HepG2 (cell line): ENCODE results near the gene RNF10. TPM values are rescaled to one million over a fixed set of nuclear protein-coding genes. Genes with fewer than 3 reads are reported as not detected.

ENCODE experiments used
- ATF7 ChIP-seq, 2 experiments: fragments of 450-650 bp in 1 of 2; sonication (generic) in 1 of 2; formaldehyde crosslinking in 1 of 2; IDR thresholded peaks; 2 replicates each; pipeline versions ENCODE4 v1.4.0 to v1.6.1; 2016 to 2020; ENCODE audit warnings: antibody characterized with exemption in 1 of 2, mild to moderate bottlenecking in 1 of 2, missing genetic modification reagents in 1 of 2
- HOXD1 ChIP-seq: sonication (generic); formaldehyde crosslinking; IDR thresholded peaks from 2 replicates; pipeline ENCODE4 v1.5.0; 2020; ENCODE audit warnings: missing genetic modification reagents
- KAT8 ChIP-seq: IDR thresholded peaks from 2 replicates; pipeline ENCODE4 v1.6.1; 2016; ENCODE audit warnings: missing genetic modification reagents, missing compliant biosample characterization
- KDM5A ChIP-seq: fragments of 200-600 bp; sonication (generic); IDR thresholded peaks from 2 replicates; pipeline ENCODE4 v1.7.0; 2018; ENCODE audit warnings: antibody characterized with exemption, mild to moderate bottlenecking, low read length, borderline replicate concordance
- KLF9 ChIP-seq: IDR thresholded peaks from 2 replicates; pipeline ENCODE4 v1.6.1; 2016; ENCODE audit warnings: low read depth
- MZF1 ChIP-seq: sonication (generic); formaldehyde crosslinking; IDR thresholded peaks from 2 replicates; pipeline ENCODE4 v1.8.1; 2023; ENCODE audit warnings: mild to moderate bottlenecking, missing genetic modification reagents, borderline replicate concordance
- RBM39 ChIP-seq: fragments of 200-400 bp; formaldehyde crosslinking; IDR thresholded peaks from one replicate; pipeline ENCODE4 v1.6.1; 2018; ENCODE audit warnings: antibody characterized with exemption, mild to moderate bottlenecking, low read depth, low read length; ENCODE audit not compliant: poor library complexity, severe bottlenecking
- SMAD1 ChIP-seq: sonication (generic); formaldehyde crosslinking; IDR thresholded peaks from 2 replicates; pipeline ENCODE4 v1.4.0; 2020; ENCODE audit warnings: missing genetic modification reagents, low read depth, mild to moderate bottlenecking, borderline replicate concordance
- SP2 ChIP-seq: sonication (generic); formaldehyde crosslinking; IDR thresholded peaks from 2 replicates; pipeline ENCODE4 v1.5.1; 2020; ENCODE audit warnings: mild to moderate bottlenecking, missing genetic modification reagents
- TFE3 ChIP-seq: IDR thresholded peaks from 2 replicates; pipeline ENCODE4 v1.6.1; 2016
- YY1 ChIP-seq: IDR thresholded peaks from 2 replicates; pipeline ENCODE4 v1.6.1; 2011; ENCODE audit warnings: low read length, low read depth, moderate library complexity, mild to moderate bottlenecking; ENCODE audit not compliant: insufficient read depth, insufficient replicate concordance
- ZFP36L1 ChIP-seq: sonication (generic); formaldehyde crosslinking; IDR thresholded peaks from 2 replicates; pipeline ENCODE4 v1.8.0; 2022; ENCODE audit warnings: mild to moderate bottlenecking, missing genetic modification reagents, moderate library complexity
- ZNF317 ChIP-seq: sonication (generic); formaldehyde crosslinking; IDR thresholded peaks from 2 replicates; pipeline ENCODE4 v1.5.0; 2020; ENCODE audit warnings: mild to moderate bottlenecking, missing genetic modification reagents
- ZNF33B ChIP-seq: sonication (generic); formaldehyde crosslinking; IDR thresholded peaks from 2 replicates; pipeline ENCODE4 v1.5.1; 2020; ENCODE audit warnings: mild to moderate bottlenecking, missing genetic modification reagents
- ZNF451 ChIP-seq: sonication (generic); formaldehyde crosslinking; IDR thresholded peaks from 2 replicates; pipeline ENCODE4 v1.5.0; 2020; ENCODE audit warnings: mild to moderate bottlenecking, missing genetic modification reagents
- ZNF580 ChIP-seq: IDR thresholded peaks from 2 replicates; pipeline ENCODE4 v1.6.1; 2016; ENCODE audit warnings: low read depth, borderline replicate concordance
- ZNF713 ChIP-seq: sonication (generic); formaldehyde crosslinking; IDR thresholded peaks from 2 replicates; pipeline ENCODE4 v1.4.0; 2020; ENCODE audit warnings: mild to moderate bottlenecking, missing genetic modification reagents
- polyA plus RNA-seq, 8 experiments: library from polyadenylated mRNA; depleted of rRNA in 3 of 8; stranded (reverse) in 7 of 8; unstranded in 1 of 8; fragments of >200 nt; fragmentation: Illumina TruSeq in 4 of 8; extraction: Trizol in 4 of 8; gene quantifications; 2 replicates each; pipeline versions ENCODE4 v1.2.1 to v1.2.3, GENCODE V29; 2011 to 2016; ENCODE audit warnings: low read depth in 4 of 8, missing spikeins in 1 of 8, mixed read lengths in 1 of 8; ENCODE audit not compliant: insufficient read depth in 1 of 8
- total RNA-seq, 5 experiments: library from RNA; depleted of rRNA; stranded (reverse); fragments of >200 nt; fragmentation: Illumina TruSeq; extraction: Trizol; gene quantifications; 2 replicates each; pipeline ENCODE4 v1.2.3, GENCODE V29; 2016; ENCODE audit warnings: low read depth in 1 of 5
- TF ChIP-seq, protein P1 (sequence below): sonication (generic); formaldehyde crosslinking; IDR thresholded peaks from 2 replicates; pipeline ENCODE4 v1.4.0; 2020; ENCODE audit warnings: missing genetic modification reagents, borderline replicate concordance
- TF ChIP-seq, protein P2 (sequence below): sonication (generic); formaldehyde crosslinking; IDR thresholded peaks from 2 replicates; pipeline ENCODE4 v1.8.1; 2023; ENCODE audit warnings: mild to moderate bottlenecking, missing genetic modification reagents

RNF10 gene
- total and polyA plus RNA-seq, 2 of the 13 experiments (the other 11 are each of a cell fraction or from before 2014, with no cell fraction given), result 62.5 to 88.0 TPM

DNA sequence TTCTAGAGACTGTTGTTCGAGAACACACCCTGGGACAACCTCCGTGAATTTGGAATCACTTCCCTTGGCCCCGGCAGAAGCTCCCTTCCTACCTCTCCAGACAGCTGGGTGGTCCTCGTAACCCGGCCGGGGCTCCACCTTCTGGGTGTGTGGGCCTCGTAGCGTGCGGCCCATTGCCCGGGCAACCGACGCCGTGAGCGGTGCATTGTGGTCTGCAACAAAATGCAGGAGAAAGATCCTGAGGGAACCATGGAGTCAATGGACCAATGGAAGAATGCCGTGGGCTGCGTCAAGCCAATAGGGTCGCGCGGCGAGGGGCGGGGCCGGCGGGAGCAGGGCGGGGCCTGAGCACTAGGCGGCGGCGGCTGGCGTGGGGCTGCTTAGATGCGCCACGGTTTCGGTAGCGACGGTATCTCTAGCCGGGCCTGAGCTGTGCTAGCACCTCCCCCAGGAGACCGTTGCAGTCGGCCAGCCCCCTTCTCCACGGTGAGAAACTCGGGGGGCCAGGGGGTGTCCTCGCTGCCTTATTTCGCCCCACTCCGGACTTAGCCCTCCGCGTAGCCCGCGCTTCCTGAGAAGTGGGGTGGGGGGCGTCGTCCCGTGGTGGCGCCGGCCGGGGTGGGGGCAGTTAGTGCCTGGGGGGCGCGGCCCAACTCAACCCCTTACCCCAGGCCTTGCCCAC is 38.3 kb upstream of the RNF10 start, which contains the start of gene DYNLL1 (continued):
- TF ChIP-seq SMAD1 (CRISPR knock-in tag) (no peak), TFE3 (CRISPR knock-in tag) (peak; percentile 40; the same call in 1 of the 2 replicates), ZNF317 (CRISPR knock-in tag) (peak; percentile 67; the same call in 1 of the 2 replicates), ZNF580 (CRISPR knock-in tag) (peak; percentile 58; the same call in 1 of the 2 replicates), HOXD1 (CRISPR knock-in tag) (peak; percentile 40; the same call in 1 of the 2 replicates), ZNF451 (peak; percentile 82; the same call in 1 of the 2 replicates), MZF1 (no peak), KDM5A (peak; percentile 72; the same call in 1 of the 2 replicates), ATF7 (IDR thresholded peaks at IDR 0.05) (no peak), ATF7 (CRISPR knock-in tag; IDR thresholded peaks at IDR 0.05) (no peak), ZFP36L1 (CRISPR knock-in tag) (no peak), ZNF33B (no peak), YY1 (peak; percentile 54), RBM39 (peak; percentile 92), SP2 (CRISPR knock-in tag) (peak; percentile 23; the same call in 1 of the 2 replicates), KLF9 (no peak), ZNF713 (CRISPR knock-in tag) (no peak), KAT8 (peak; percentile 63; the same call in 1 of the 2 replicates)
- TF ChIP-seq, protein P1, sequence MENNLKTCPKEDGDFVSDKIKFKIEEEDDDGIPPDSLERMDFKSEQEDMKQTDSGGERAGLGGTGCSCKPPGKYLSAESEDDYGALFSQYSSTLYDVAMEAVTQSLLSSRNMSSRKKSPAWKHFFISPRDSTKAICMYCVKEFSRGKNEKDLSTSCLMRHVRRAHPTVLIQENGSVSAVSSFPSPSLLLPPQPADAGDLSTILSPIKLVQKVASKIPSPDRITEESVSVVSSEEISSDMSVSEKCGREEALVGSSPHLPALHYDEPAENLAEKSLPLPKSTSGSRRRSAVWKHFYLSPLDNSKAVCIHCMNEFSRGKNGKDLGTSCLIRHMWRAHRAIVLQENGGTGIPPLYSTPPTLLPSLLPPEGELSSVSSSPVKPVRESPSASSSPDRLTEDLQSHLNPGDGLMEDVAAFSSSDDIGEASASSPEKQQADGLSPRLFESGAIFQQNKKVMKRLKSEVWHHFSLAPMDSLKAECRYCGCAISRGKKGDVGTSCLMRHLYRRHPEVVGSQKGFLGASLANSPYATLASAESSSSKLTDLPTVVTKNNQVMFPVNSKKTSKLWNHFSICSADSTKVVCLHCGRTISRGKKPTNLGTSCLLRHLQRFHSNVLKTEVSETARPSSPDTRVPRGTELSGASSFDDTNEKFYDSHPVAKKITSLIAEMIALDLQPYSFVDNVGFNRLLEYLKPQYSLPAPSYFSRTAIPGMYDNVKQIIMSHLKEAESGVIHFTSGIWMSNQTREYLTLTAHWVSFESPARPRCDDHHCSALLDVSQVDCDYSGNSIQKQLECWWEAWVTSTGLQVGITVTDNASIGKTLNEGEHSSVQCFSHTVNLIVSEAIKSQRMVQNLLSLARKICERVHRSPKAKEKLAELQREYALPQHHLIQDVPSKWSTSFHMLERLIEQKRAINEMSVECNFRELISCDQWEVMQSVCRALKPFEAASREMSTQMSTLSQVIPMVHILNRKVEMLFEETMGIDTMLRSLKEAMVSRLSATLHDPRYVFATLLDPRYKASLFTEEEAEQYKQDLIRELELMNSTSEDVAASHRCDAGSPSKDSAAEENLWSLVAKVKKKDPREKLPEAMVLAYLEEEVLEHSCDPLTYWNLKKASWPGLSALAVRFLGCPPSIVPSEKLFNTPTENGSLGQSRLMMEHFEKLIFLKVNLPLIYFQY, result peak; percentile 41; the same call in 1 of the 2 replicates
- TF ChIP-seq, protein P2, sequence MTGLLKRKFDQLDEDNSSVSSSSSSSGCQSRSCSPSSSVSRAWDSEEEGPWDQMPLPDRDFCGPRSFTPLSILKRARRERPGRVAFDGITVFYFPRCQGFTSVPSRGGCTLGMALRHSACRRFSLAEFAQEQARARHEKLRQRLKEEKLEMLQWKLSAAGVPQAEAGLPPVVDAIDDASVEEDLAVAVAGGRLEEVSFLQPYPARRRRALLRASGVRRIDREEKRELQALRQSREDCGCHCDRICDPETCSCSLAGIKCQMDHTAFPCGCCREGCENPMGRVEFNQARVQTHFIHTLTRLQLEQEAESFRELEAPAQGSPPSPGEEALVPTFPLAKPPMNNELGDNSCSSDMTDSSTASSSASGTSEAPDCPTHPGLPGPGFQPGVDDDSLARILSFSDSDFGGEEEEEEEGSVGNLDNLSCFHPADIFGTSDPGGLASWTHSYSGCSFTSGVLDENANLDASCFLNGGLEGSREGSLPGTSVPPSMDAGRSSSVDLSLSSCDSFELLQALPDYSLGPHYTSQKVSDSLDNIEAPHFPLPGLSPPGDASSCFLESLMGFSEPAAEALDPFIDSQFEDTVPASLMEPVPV, result no peak; the same call in 1 of the 2 replicates
